Gastrocnemius medialis (tissue), 4 donors: Measurements from ENCODE around the gene BAHCC1. TPM values are rescaled to one million over a fixed set of nuclear protein-coding genes. Genes with fewer than 3 reads are reported as not detected.
A peak's percentile ranks its signal among the peaks of the same experiment; 100 is the strongest.

Source experiments
- ATAC-seq, 2 donors: fragments of 150-250 bp; one replicate each; pipeline ENCODE4 v1.9.1; 2016
- DNase-seq, 2 donors: peaks; one replicate each; pipeline ENCODE4 v3.0.0-alpha.2; 2019
- H3K27ac ChIP-seq, 4 donors: fragments of 200-600 bp; sonication (generic); 1 replicate in 1 of 4; 2 replicates in 3 of 4; pipeline ENCODE4 v1.5.1; 2016 to 2018; ENCODE audit warnings: mild to moderate bottlenecking in 2 of 4, moderate library complexity in 1 of 4
- H3K27me3 ChIP-seq, 3 donors: fragments of 200-600 bp; sonication (generic) in 2 of 3; 1 replicate in 1 of 3; 2 replicates in 2 of 3; pipeline versions ENCODE4 v1.5.1 to v1.6.0; 2016 to 2019; ENCODE audit warnings: mild to moderate bottlenecking in 1 of 3, moderate library complexity in 1 of 3
- H3K36me3 ChIP-seq, 2 donors: fragments of 200-600 bp; sonication (generic) in 1 of 2; one replicate each; pipeline ENCODE4 v1.5.1; 2017 to 2018
- H3K4me1 ChIP-seq, 2 donors: fragments of 200-600 bp; sonication (generic) in 1 of 2; one replicate each; pipeline ENCODE4 v1.5.1; 2016 to 2017; ENCODE audit warnings: mild to moderate bottlenecking in 2 of 2
- H3K4me3 ChIP-seq, 4 donors: fragments of 200-600 bp; sonication (generic) in 3 of 4; 1 replicate in 1 of 4; 2 replicates in 3 of 4; pipeline ENCODE4 v1.5.1; 2016 to 2019; ENCODE audit warnings: mild to moderate bottlenecking in 2 of 4
- H3K9me3 ChIP-seq, 3 donors: fragments of 200-600 bp; sonication (generic) in 2 of 3; 1 replicate in 1 of 3; 2 replicates in 2 of 3; pipeline ENCODE4 v1.5.1; 2016 to 2019
- CTCF ChIP-seq, 5 experiments: fragments of 450-650 bp in 3 of 5; fragments of 200-600 bp in 2 of 5; sonication (generic) in 2 of 5; IDR thresholded peaks in 4 of 5; conservative IDR thresholded peaks in 1 of 5; 1 replicate in 4 of 5; 2 replicates in 1 of 5; pipeline ENCODE4 v1.5.1; 2016 to 2019; ENCODE audit warnings: antibody characterized with exemption in 5 of 5, mild to moderate bottlenecking in 3 of 5, moderate library complexity in 3 of 5
- POLR2A ChIP-seq, 2 donors: fragments of 450-650 bp; IDR thresholded peaks; one replicate each; pipeline ENCODE4 v1.6.1; 2017; ENCODE audit warnings: antibody characterized with exemption in 2 of 2, mild to moderate bottlenecking in 2 of 2, moderate library complexity in 2 of 2
- in situ Hi-C, 4 donors: fragments of 200-750 bp; cut with MboI; loops; one replicate each; pipeline versions ENCODE4 v1.15.0 to v1.8.0; 2017; ENCODE audit warnings: low sequenced_read_pairs in 4 of 4
- intact Hi-C: fragments of 100-400 bp; cut with DNase I; formaldehyde crosslinking; loops from one replicate; pipeline ENCODE4 v1.15.1; 2023; ENCODE audit warnings: low total_unique reads
- total RNA-seq, 4 donors: library from RNA; depleted of rRNA; stranded (reverse); fragments of >200 nt; gene quantifications; one replicate each; pipeline versions ENCODE4 v1.1.0 to v1.2.3, GENCODE V29; 2016

The BAHCC1 gene
- total RNA-seq, 4 donors from 2014 or later, result 2.5 to 8.4 (median 5.8) TPM

GRCh38 chr17:81471818-81472456 is 76.7 kb downstream of the BAHCC1 start:
- DNase-seq (peak; percentile 64 to 80), ATAC-seq (peak; percentile 69 to 81)
- Histone ChIP-seq H3K27me3 (no peaks in the 10 kb centered on the region), H3K27ac (no peak overlapping the region), H3K4me3 (peak overlapping the region in 3 of 4 donors; percentile 10 to 34 (median 34)), H3K9me3 (no peaks in the 10 kb centered on the region), H3K4me1 (peaks cover 0 to 15% of the 10 kb centered on the region in 2 donors), H3K36me3 (no peaks in the 10 kb centered on the region)
- intact Hi-C loops (no loop called here), in situ Hi-C loops (no loop called here)
- peak in 3 of 5 experiments; percentile 6 to 23 (median 13) for TF ChIP-seq CTCF (IDR thresholded peaks at IDR 0.05 in 4 of 5, conservative IDR thresholded peaks at IDR 0.05 in 1 of 5)
- TF ChIP-seq POLR2A (IDR thresholded peaks at IDR 0.05), result no peak

GRCh38 chr17:81473019-81473418 is 77.8 kb downstream of the BAHCC1 start:
- DNase-seq (no peak), ATAC-seq (no peak)
- H3K36me3 ChIP-seq, result no peaks in the 10 kb centered on the region
- in situ Hi-C loops (no loop called here), intact Hi-C loops (no loop called here)
- H3K4me3 ChIP-seq, result no peak overlapping the region
- H3K4me1 ChIP-seq, result peaks cover 0 to 15% of the 10 kb centered on the region in 2 donors
- no peak overlapping the region for H3K27ac ChIP-seq
- no peaks in the 10 kb centered on the region for H3K9me3 ChIP-seq
- TF ChIP-seq POLR2A (IDR thresholded peaks at IDR 0.05) (no peak), CTCF (IDR thresholded peaks at IDR 0.05 in 4 of 5, conservative IDR thresholded peaks at IDR 0.05 in 1 of 5) (no peak)
- no peaks in the 10 kb centered on the region for H3K27me3 ChIP-seq

- H3K9me3 ChIP-seq, result no peaks in the 10 kb centered on the region
- H3K36me3 ChIP-seq, result no peaks in the 10 kb centered on the region
- intact Hi-C loops (no loop called here), in situ Hi-C loops (loop anchor here in 1 of 4 donors (25.0 kb wide), 1 partner anchor 213 kb away; no protein-coding TSS in a partner anchor)
- TF ChIP-seq POLR2A (IDR thresholded peaks at IDR 0.05), result no peak
- ATAC-seq (no peak), DNase-seq (no peak)
- H3K27ac ChIP-seq, result no peak overlapping the region
- H3K27me3 ChIP-seq, result no peaks in the 10 kb centered on the region
- H3K4me3 ChIP-seq, result no peak overlapping the region
- peaks cover 0 to 15% of the 10 kb centered on the region in 2 donors for H3K4me1 ChIP-seq
Measured at GRCh38 chr17:81474958-81475357, 79.7 kb downstream of the BAHCC1 start.

- in situ Hi-C loops (loop anchor here in 1 of 4 donors (25.0 kb wide), 1 partner anchor 214 kb away; no protein-coding TSS in a partner anchor), intact Hi-C loops (no loop called here)
- no peak for ATAC-seq
Measured at GRCh38 chr17:81476097-81476496, 80.8 kb downstream of the BAHCC1 start.

More at GRCh38 chr17:81476097-81476496, 80.8 kb downstream of the BAHCC1 start:
- no peak for DNase-seq
- H3K9me3 ChIP-seq, result no peaks in the 10 kb centered on the region
- TF ChIP-seq POLR2A (IDR thresholded peaks at IDR 0.05) (no peak), CTCF (IDR thresholded peaks at IDR 0.05 in 4 of 5, conservative IDR thresholded peaks at IDR 0.05 in 1 of 5) (no peak)
- peaks cover 9 to 15% of the 10 kb centered on the region in 2 donors for H3K4me1 ChIP-seq
- H3K36me3 ChIP-seq, result no peaks in the 10 kb centered on the region
- no peaks in the 10 kb centered on the region for H3K27me3 ChIP-seq
- H3K27ac ChIP-seq, result no peak overlapping the region
- H3K4me3 ChIP-seq, result no peak overlapping the region
